HL-60 (cell line): ENCODE results near the gene MLF2.

Experiments used
- POLR2AphosphoS5 ChIP-seq: IDR thresholded peaks from 2 replicates; pipeline ENCODE4 v1.6.1; 2012; ENCODE audit warnings: low read depth
- SPI1 ChIP-seq: IDR thresholded peaks from 2 replicates; pipeline ENCODE4 v1.6.1; 2012; ENCODE audit warnings: low read depth, mild to moderate bottlenecking, borderline replicate concordance
- TF ChIP-seq, protein P1 (sequence below): IDR thresholded peaks from one replicate; pipeline ENCODE4 v1.5.1; 2011; ENCODE audit warnings: low read length, control low read depth, inconsistent platforms; ENCODE audit not compliant: insufficient read depth
- TF ChIP-seq, protein P2 (sequence below): IDR thresholded peaks from 2 replicates; pipeline ENCODE4 v1.6.1; 2012; ENCODE audit warnings: low read depth; ENCODE audit not compliant: insufficient replicate concordance

GRCh38 chr12:6770094-6770493 lies 17.2 kb upstream of the MLF2 start:
- TF ChIP-seq, protein P1, sequence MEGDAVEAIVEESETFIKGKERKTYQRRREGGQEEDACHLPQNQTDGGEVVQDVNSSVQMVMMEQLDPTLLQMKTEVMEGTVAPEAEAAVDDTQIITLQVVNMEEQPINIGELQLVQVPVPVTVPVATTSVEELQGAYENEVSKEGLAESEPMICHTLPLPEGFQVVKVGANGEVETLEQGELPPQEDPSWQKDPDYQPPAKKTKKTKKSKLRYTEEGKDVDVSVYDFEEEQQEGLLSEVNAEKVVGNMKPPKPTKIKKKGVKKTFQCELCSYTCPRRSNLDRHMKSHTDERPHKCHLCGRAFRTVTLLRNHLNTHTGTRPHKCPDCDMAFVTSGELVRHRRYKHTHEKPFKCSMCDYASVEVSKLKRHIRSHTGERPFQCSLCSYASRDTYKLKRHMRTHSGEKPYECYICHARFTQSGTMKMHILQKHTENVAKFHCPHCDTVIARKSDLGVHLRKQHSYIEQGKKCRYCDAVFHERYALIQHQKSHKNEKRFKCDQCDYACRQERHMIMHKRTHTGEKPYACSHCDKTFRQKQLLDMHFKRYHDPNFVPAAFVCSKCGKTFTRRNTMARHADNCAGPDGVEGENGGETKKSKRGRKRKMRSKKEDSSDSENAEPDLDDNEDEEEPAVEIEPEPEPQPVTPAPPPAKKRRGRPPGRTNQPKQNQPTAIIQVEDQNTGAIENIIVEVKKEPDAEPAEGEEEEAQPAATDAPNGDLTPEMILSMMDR: no peak
- no peak for TF ChIP-seq POLR2AphosphoS5
- TF ChIP-seq, protein P2, sequence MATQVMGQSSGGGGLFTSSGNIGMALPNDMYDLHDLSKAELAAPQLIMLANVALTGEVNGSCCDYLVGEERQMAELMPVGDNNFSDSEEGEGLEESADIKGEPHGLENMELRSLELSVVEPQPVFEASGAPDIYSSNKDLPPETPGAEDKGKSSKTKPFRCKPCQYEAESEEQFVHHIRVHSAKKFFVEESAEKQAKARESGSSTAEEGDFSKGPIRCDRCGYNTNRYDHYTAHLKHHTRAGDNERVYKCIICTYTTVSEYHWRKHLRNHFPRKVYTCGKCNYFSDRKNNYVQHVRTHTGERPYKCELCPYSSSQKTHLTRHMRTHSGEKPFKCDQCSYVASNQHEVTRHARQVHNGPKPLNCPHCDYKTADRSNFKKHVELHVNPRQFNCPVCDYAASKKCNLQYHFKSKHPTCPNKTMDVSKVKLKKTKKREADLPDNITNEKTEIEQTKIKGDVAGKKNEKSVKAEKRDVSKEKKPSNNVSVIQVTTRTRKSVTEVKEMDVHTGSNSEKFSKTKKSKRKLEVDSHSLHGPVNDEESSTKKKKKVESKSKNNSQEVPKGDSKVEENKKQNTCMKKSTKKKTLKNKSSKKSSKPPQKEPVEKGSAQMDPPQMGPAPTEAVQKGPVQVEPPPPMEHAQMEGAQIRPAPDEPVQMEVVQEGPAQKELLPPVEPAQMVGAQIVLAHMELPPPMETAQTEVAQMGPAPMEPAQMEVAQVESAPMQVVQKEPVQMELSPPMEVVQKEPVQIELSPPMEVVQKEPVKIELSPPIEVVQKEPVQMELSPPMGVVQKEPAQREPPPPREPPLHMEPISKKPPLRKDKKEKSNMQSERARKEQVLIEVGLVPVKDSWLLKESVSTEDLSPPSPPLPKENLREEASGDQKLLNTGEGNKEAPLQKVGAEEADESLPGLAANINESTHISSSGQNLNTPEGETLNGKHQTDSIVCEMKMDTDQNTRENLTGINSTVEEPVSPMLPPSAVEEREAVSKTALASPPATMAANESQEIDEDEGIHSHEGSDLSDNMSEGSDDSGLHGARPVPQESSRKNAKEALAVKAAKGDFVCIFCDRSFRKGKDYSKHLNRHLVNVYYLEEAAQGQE: no peak
- TF ChIP-seq SPI1: no peak
